ENCODE measurements around the gene KCTD4.

KCTD4 gene

DNA sequence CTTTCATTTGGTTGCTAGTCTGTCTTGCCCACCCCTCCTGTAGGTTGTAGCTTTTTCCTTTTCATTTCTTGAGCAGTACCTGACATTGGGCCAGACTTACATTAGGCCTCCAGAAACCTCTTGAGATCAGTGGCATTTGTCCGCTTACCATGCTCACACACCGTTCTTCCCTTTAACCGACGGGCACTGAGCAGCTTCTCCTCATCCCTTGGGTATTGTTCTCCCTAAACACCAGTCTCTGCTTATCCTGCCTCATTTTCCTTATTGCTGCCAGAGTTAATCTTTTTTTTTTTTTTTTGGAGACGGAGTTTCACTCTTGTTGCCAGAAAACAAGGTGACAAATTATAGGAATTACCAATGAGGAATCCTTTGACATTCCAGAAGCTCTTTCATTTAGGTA, 27.2 kb upstream of the KCTD4 start:
- no peak overlapping the region for H3K27ac ChIP-seq (ENCODE audit: low read depth, low read length)
- peaks cover 10% of the 10 kb centered on the region for H3K4me1 ChIP-seq (ENCODE audit: insufficient read depth, low read length)
- no peaks in the 10 kb centered on the region for H3K9me3 ChIP-seq (ENCODE audit: low read length)
- H3K27me3 ChIP-seq (ENCODE audit: control insufficient read depth in 1 of 2, insufficient read depth in 2 of 2, low read length in 2 of 2) = no peaks in the 10 kb centered on the region
- no peak overlapping the region for H3K4me3 ChIP-seq (ENCODE audit: low read depth in 1 of 2, low read length in 2 of 2)
- H3K9ac ChIP-seq (ENCODE audit: low read length) = no peak overlapping the region
- no peaks in the 10 kb centered on the region for H3K36me3 ChIP-seq (ENCODE audit: insufficient read depth, low read length)

- Histone ChIP-seq H3K27me3 (ENCODE audit: control insufficient read depth in 1 of 2, insufficient read depth in 2 of 2, low read length in 2 of 2) (no peaks in the 10 kb centered on the region), H3K4me1 (ENCODE audit: insufficient read depth, low read length) (no peaks in the 10 kb centered on the region), H3K36me3 (ENCODE audit: insufficient read depth, low read length) (no peaks in the 10 kb centered on the region), H3K4me3 (ENCODE audit: low read depth in 1 of 2, low read length in 2 of 2) (no peak overlapping the region), H3K9ac (ENCODE audit: low read length) (no peak overlapping the region), H3K9me3 (ENCODE audit: low read length) (no peaks in the 10 kb centered on the region), H3K27ac (ENCODE audit: low read depth, low read length) (no peak overlapping the region)
Observed at GRCh38 chr13:45226024-45226423, 25.2 kb upstream of the KCTD4 start.

GRCh38 chr13:45225370-45225769, 24.5 kb upstream of the KCTD4 start:
- H3K36me3 ChIP-seq (ENCODE audit: insufficient read depth, low read length) = no peaks in the 10 kb centered on the region
- no peaks in the 10 kb centered on the region for H3K9me3 ChIP-seq (ENCODE audit: low read length)
- H3K27me3 ChIP-seq (ENCODE audit: control insufficient read depth in 1 of 2, insufficient read depth in 2 of 2, low read length in 2 of 2) = no peaks in the 10 kb centered on the region
- H3K9ac ChIP-seq (ENCODE audit: low read length) = no peak overlapping the region
- H3K27ac ChIP-seq (ENCODE audit: low read depth, low read length) = no peak overlapping the region
- no peaks in the 10 kb centered on the region for H3K4me1 ChIP-seq (ENCODE audit: insufficient read depth, low read length)
- H3K4me3 ChIP-seq (ENCODE audit: low read depth in 1 of 2, low read length in 2 of 2) = no peak overlapping the region

DNA sequence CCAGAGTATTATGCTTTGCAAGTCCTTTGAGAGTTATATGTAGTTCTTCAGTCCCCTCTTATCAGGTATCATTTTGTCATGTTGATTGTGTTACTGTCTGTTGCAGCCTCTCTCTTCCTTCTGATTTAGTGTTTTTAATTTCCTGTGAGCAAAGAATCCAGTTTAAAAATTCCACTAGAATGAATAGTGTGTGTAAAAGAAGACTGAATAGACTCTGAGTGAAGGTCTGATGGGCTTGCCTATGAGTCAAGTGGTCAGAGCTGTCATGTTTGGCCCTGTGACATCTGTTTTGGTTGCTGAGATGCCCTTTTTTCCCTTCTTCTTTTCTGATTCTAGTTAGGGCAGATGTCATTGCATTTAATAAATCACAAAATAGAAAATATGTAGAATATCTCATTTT, 23.3 kb upstream of the KCTD4 start:
- Histone ChIP-seq H3K27me3 (ENCODE audit: control insufficient read depth in 1 of 2, insufficient read depth in 2 of 2, low read length in 2 of 2) (no peaks in the 10 kb centered on the region), H3K27ac (ENCODE audit: low read depth, low read length) (no peak overlapping the region)

GRCh38 chr13:45222919-45223318, 22.1 kb upstream of the KCTD4 start:
- Histone ChIP-seq H3K4me1 (ENCODE audit: insufficient read depth, low read length) (peaks cover 4% of the 10 kb centered on the region), H3K9me3 (ENCODE audit: low read length) (no peaks in the 10 kb centered on the region), H3K9ac (ENCODE audit: low read length) (no peak overlapping the region), H3K4me3 (ENCODE audit: low read depth in 1 of 2, low read length in 2 of 2) (no peak overlapping the region), H3K36me3 (ENCODE audit: insufficient read depth, low read length) (no peaks in the 10 kb centered on the region), H3K27me3 (ENCODE audit: control insufficient read depth in 1 of 2, insufficient read depth in 2 of 2, low read length in 2 of 2) (no peaks in the 10 kb centered on the region), H3K27ac (ENCODE audit: low read depth, low read length) (no peak overlapping the region)

More for the DNA sequence above, 23.3 kb upstream of the KCTD4 start:
- Histone ChIP-seq H3K9me3 (ENCODE audit: low read length) (no peaks in the 10 kb centered on the region), H3K36me3 (ENCODE audit: insufficient read depth, low read length) (no peaks in the 10 kb centered on the region), H3K4me3 (ENCODE audit: low read depth in 1 of 2, low read length in 2 of 2) (no peak overlapping the region), H3K9ac (ENCODE audit: low read length) (no peak overlapping the region), H3K4me1 (ENCODE audit: insufficient read depth, low read length) (peaks cover 4% of the 10 kb centered on the region)

DNA sequence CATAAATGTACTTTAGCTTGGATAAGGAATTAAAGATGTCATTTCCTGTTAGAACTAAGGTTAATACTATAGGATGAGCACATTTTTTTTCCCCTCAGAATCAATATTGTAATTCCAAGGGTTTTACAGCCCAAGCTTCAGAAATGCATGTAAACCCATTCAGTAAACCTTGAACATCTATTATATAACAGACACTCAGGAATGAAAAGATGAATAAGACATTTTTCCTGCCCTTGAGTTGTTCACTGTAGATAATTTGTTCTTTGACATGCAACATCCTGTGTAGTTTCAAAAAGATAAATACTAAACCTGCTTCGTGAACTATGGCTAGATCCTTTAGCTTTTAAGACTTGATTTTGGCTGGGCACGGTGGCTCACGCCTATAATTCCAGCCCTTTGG, 21.7 kb upstream of the KCTD4 start:
- H3K4me1 ChIP-seq (ENCODE audit: insufficient read depth, low read length) = peaks cover 4% of the 10 kb centered on the region
- H3K27me3 ChIP-seq (ENCODE audit: control insufficient read depth in 1 of 2, insufficient read depth in 2 of 2, low read length in 2 of 2) = no peaks in the 10 kb centered on the region
- H3K27ac ChIP-seq (ENCODE audit: low read depth, low read length) = no peak overlapping the region
- H3K9ac ChIP-seq (ENCODE audit: low read length) = no peak overlapping the region
- H3K9me3 ChIP-seq (ENCODE audit: low read length) = no peaks in the 10 kb centered on the region
- no peak overlapping the region for H3K4me3 ChIP-seq (ENCODE audit: low read depth in 1 of 2, low read length in 2 of 2)
- no peaks in the 10 kb centered on the region for H3K36me3 ChIP-seq (ENCODE audit: insufficient read depth, low read length)

DNA sequence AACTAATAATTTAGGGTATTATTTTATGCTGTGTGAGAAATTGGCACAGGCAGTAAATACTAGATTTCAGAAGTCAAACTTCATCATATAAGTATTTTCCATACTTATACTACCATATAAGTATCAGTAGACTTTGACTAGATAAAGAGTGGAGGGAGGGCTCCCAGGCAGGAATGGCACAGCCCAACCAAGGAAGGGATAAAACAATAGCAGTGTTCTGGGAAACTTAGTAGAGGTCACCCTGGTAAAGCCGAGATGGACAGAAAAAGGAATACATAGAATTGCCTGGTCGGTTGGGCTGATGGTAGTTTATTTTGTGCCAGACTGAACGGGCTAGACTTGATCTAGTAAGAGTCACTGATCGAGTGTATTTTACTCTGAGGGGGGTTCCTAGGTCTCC, 19.6 kb upstream of the KCTD4 start:
- Histone ChIP-seq H3K36me3 (ENCODE audit: insufficient read depth, low read length) (no peaks in the 10 kb centered on the region), H3K9ac (ENCODE audit: low read length) (no peak overlapping the region), H3K27me3 (ENCODE audit: control insufficient read depth in 1 of 2, insufficient read depth in 2 of 2, low read length in 2 of 2) (no peaks in the 10 kb centered on the region), H3K27ac (ENCODE audit: low read depth, low read length) (no peak overlapping the region), H3K9me3 (ENCODE audit: low read length) (no peaks in the 10 kb centered on the region), H3K4me3 (ENCODE audit: low read depth in 1 of 2, low read length in 2 of 2) (no peak overlapping the region), H3K4me1 (ENCODE audit: insufficient read depth, low read length) (peaks cover 10% of the 10 kb centered on the region)

DNA sequence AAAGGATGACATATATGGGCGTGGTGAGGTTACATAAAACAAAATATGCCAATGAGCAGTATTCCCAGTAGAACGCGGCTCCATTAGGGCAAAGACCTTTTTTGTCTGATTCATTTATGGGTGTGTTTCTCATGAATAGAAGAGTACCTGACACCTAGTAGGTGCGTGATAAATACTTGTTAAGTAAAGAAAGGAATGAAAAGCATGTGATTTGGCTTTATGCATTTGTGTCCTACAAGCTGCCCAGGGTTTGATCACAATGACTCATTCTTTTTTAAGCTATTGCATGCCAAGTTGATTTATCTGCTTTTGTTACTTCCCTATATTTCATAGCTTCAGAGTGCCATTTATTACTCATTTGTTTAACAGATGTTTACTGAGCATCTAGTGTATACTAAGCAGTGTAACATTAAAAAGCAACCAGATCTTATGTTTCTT, 19.1 kb upstream of the KCTD4 start:
- H3K4me1 ChIP-seq (ENCODE audit: insufficient read depth, low read length) = peaks cover 10% of the 10 kb centered on the region
- no peak overlapping the region for H3K27ac ChIP-seq (ENCODE audit: low read depth, low read length)
- H3K36me3 ChIP-seq (ENCODE audit: insufficient read depth, low read length) = no peaks in the 10 kb centered on the region
- H3K4me3 ChIP-seq (ENCODE audit: low read depth in 1 of 2, low read length in 2 of 2) = no peak overlapping the region
- H3K9ac ChIP-seq (ENCODE audit: low read length) = no peak overlapping the region
- no peaks in the 10 kb centered on the region for H3K9me3 ChIP-seq (ENCODE audit: low read length)
- H3K27me3 ChIP-seq (ENCODE audit: control insufficient read depth in 1 of 2, insufficient read depth in 2 of 2, low read length in 2 of 2) = no peaks in the 10 kb centered on the region

DNA sequence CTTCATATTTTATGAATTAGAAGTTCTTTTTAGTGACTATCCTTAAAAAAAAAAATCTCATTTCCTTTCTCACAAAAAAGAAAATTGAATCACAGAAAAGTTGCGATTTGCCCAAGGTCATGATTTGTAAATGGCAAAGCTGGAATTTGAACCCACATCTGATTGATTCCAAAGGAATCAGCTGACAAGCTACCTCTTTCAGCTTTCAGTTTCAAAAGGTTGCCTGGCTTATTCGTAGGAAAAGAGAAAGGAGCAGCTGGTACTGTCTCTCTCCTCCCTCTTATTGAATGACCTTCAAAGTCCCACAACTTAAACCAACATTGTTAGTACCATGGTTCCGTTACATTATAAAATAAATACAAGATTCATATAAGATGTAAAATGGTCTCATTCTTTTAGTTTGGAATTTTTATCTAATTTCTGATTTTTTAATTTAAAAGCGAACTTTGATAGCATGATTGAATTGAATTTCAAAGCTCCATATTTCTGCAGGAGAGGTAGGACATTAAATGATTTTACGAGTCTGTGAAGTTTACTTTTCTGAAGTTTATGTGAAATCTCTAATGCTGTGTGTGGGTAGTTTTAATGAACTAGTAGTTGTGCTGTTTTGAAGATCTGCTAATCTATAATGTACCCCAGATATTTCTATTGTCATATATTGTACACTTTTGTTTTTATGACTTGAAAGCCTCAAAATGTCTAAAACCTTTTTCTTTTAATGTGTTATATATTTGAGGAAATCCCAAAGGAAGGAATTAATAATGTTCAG, 18.5 kb upstream of the KCTD4 start:
- Histone ChIP-seq H3K27me3 (ENCODE audit: control insufficient read depth in 1 of 2, insufficient read depth in 2 of 2, low read length in 2 of 2) (no peaks in the 10 kb centered on the region), H3K36me3 (ENCODE audit: insufficient read depth, low read length) (no peaks in the 10 kb centered on the region), H3K9me3 (ENCODE audit: low read length) (no peaks in the 10 kb centered on the region), H3K27ac (ENCODE audit: low read depth, low read length) (no peak overlapping the region), H3K4me1 (ENCODE audit: insufficient read depth, low read length) (peaks cover 10% of the 10 kb centered on the region), H3K9ac (ENCODE audit: low read length) (no peak overlapping the region), H3K4me3 (ENCODE audit: low read depth in 1 of 2, low read length in 2 of 2) (no peak overlapping the region)

DNA sequence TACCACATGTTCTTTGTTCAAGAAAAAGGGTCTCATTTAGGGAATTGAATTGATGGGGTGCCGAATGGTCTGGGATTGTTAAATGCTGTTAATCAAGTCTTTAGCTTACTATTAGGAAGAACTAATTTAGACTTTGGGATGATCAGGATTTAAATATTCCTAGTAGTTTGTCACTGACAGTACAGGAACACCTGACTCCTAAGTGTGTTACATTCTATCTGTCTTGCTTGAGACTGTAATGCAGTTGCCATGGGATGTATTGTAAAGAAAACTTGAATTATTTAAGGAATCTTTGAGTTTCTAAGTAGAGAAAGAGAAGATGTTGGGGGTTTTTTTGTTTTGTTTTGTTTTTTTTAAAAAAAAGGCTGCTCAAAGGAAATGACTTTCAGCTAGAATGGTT, 17.8 kb upstream of the KCTD4 start:
- H3K9me3 ChIP-seq (ENCODE audit: low read length) = no peaks in the 10 kb centered on the region

GRCh38 chr13:45216193-45216592, 15.3 kb upstream of the KCTD4 start:
- no peaks in the 10 kb centered on the region for H3K9me3 ChIP-seq (ENCODE audit: low read length)
- H3K4me3 ChIP-seq (ENCODE audit: low read depth in 1 of 2, low read length in 2 of 2) = no peak overlapping the region
- H3K9ac ChIP-seq (ENCODE audit: low read length) = no peak overlapping the region
- H3K27ac ChIP-seq (ENCODE audit: low read depth, low read length) = no peak overlapping the region
- no peaks in the 10 kb centered on the region for H3K36me3 ChIP-seq (ENCODE audit: insufficient read depth, low read length)
- peaks cover 10% of the 10 kb centered on the region for H3K4me1 ChIP-seq (ENCODE audit: insufficient read depth, low read length)
- no peaks in the 10 kb centered on the region for H3K27me3 ChIP-seq (ENCODE audit: control insufficient read depth in 1 of 2, insufficient read depth in 2 of 2, low read length in 2 of 2)

More for the DNA sequence above, 17.8 kb upstream of the KCTD4 start:
- no peak overlapping the region for H3K9ac ChIP-seq (ENCODE audit: low read length)
- no peaks in the 10 kb centered on the region for H3K36me3 ChIP-seq (ENCODE audit: insufficient read depth, low read length)
- H3K4me1 ChIP-seq (ENCODE audit: insufficient read depth, low read length) = peaks cover 10% of the 10 kb centered on the region
- H3K27ac ChIP-seq (ENCODE audit: low read depth, low read length) = no peak overlapping the region
- no peak overlapping the region for H3K4me3 ChIP-seq (ENCODE audit: low read depth in 1 of 2, low read length in 2 of 2)
- H3K27me3 ChIP-seq (ENCODE audit: control insufficient read depth in 1 of 2, insufficient read depth in 2 of 2, low read length in 2 of 2) = no peaks in the 10 kb centered on the region

- no peaks in the 10 kb centered on the region for H3K9me3 ChIP-seq (ENCODE audit: low read length)
- H3K36me3 ChIP-seq (ENCODE audit: insufficient read depth, low read length) = no peaks in the 10 kb centered on the region
- H3K27me3 ChIP-seq (ENCODE audit: control insufficient read depth in 1 of 2, insufficient read depth in 2 of 2, low read length in 2 of 2) = no peaks in the 10 kb centered on the region
- H3K4me1 ChIP-seq (ENCODE audit: insufficient read depth, low read length) = peaks cover 10% of the 10 kb centered on the region
- H3K4me3 ChIP-seq (ENCODE audit: low read depth in 1 of 2, low read length in 2 of 2) = no peak overlapping the region
- H3K9ac ChIP-seq (ENCODE audit: low read length) = no peak overlapping the region
- H3K27ac ChIP-seq (ENCODE audit: low read depth, low read length) = no peak overlapping the region
Observed at GRCh38 chr13:45215392-45216077, 14.7 kb upstream of the KCTD4 start.
